C4-2B (cell line): Measurements from ENCODE around the gene SACS.

ENCODE experiments used
- H3K27ac ChIP-seq: fragments of 450-650 bp; 2 replicates; pipeline ENCODE4 v1.5.1; 2017
- CTCF ChIP-seq: fragments of 450-650 bp; conservative IDR thresholded peaks from 2 replicates; pipeline ENCODE4 v1.5.1; 2017; ENCODE audit warnings: mild to moderate bottlenecking
- ZFX ChIP-seq: fragments of 450-650 bp; IDR thresholded peaks from 2 replicates; pipeline ENCODE4 v1.6.1; 2017

Gene SACS

GRCh38 chr13:23437916-23438315, 4.4 kb upstream of the SACS start:
- H3K27ac ChIP-seq = no peak overlapping the region
- no peak for TF ChIP-seq ZFX
- TF ChIP-seq CTCF = no peak

- H3K27ac ChIP-seq = no peak overlapping the region
- no peak for TF ChIP-seq ZFX
- TF ChIP-seq CTCF = no peak
Observed at GRCh38 chr13:23436680-23437079, 3.2 kb upstream of the SACS start.

- no peak overlapping the region for H3K27ac ChIP-seq
- TF ChIP-seq CTCF (no peak), ZFX (no peak)
Observed at GRCh38 chr13:23434491-23434890, 989 bp upstream of the SACS start.

- H3K27ac ChIP-seq = no peak overlapping the region
- TF ChIP-seq ZFX (no peak), CTCF (no peak)
Observed at GRCh38 chr13:23432626-23433025, 876 bp downstream of the SACS start.

GRCh38 chr13:23430664-23431063, 2.8 kb downstream of the SACS start:
- no peak overlapping the region for H3K27ac ChIP-seq
- TF ChIP-seq CTCF (no peak), ZFX (no peak)

- peak overlapping the region; percentile 43 for H3K27ac ChIP-seq
- TF ChIP-seq CTCF (no peak), ZFX (no peak)
Observed at GRCh38 chr13:23427881-23428528, 5.5 kb downstream of the SACS start.

GRCh38 chr13:23427342-23427843, 6.1 kb downstream of the SACS start:
- TF ChIP-seq CTCF (no peak), ZFX (no peak)
- peak overlapping the region; percentile 43 for H3K27ac ChIP-seq
